HCT116 (cell line): ENCODE data around the gene VWA3B. TPM values are rescaled to one million over a fixed set of nuclear protein-coding genes. Genes with fewer than 3 reads are reported as not detected.

Experiments
- ATAC-seq: fragments of 200-7000 bp; cut with Tn5 transposase; 2 replicates; pipeline ENCODE4 v1.9.1; 2020; ENCODE audit warnings: mild to moderate bottlenecking, moderate library complexity
- BruUV-seq: library from RNA; stranded (reverse); fragments of 400-500 nt; replicated peaks from 2 replicates; lab custom pipeline; 2021; lab: Mats Ljungman, UMichigan
- CTCF ChIA-PET: fragments of 300-600 bp; sonication (Branson Sonifier 250); formaldehyde crosslinking; loops from one replicate; lab custom pipeline; 2021; ENCODE audit warnings: antibody characterized with exemption; lab: Charles Lee
- POLR2A ChIA-PET: fragments of 300-600, 350-600 bp; sonication (Branson Sonifier 250); formaldehyde crosslinking; loops from one replicate; lab custom pipeline; 2021; ENCODE audit warnings: antibody characterized with exemption; lab: Charles Lee
- RAD21 ChIA-PET, 2 experiments: fragments of 300-600 bp; sonication (Branson Sonifier 250); formaldehyde crosslinking; loops; one replicate each; lab custom pipeline; 2023; ENCODE audit warnings: low total read pairs in 2 of 2; ENCODE audit not compliant: uncharacterized antibody in 2 of 2, unreplicated experiment in 2 of 2, low non-redundant PET in 1 of 2; lab: Charles Lee
- DNase-seq: peaks from one replicate; pipeline ENCODE4 v3.0.0-alpha.2; 2010; ENCODE audit warnings: low read depth, low spot score
- H2AFZ ChIP-seq: fragments of 200-600 bp; shearing (Covaris generic), sonication (generic); 2 replicates; pipeline ENCODE4 v1.6.1; 2017; ENCODE audit warnings: low read depth, mixed run types, mixed read lengths, antibody characterized with exemption, low read length; ENCODE audit not compliant: poor library complexity, severe bottlenecking
- H3K27ac ChIP-seq: 2 replicates; pipeline ENCODE4 v1.5.1; 2012; ENCODE audit warnings: low read depth, low read length
- H3K27me3 ChIP-seq: fragments of 200-600 bp; sonication (generic); 2 replicates; pipeline ENCODE4 v1.6.1; 2016; ENCODE audit warnings: mixed run types, low read length, mixed read lengths; ENCODE audit not compliant: insufficient read depth
- H3K36me3 ChIP-seq, 2 experiments: fragments of 200-500 bp in 1 of 2; fragments of 200-600 bp in 1 of 2; sonication (Bioruptor generic) in 1 of 2; sonication (generic) in 1 of 2; 2 replicates each; pipeline versions ENCODE4 v1.5.1 to v1.6.1; 2014 to 2016; ENCODE audit warnings: low read length in 2 of 2, inconsistent platforms in 1 of 2, mixed read lengths in 1 of 2, mixed run types in 1 of 2; ENCODE audit not compliant: insufficient read depth in 2 of 2, control insufficient read depth in 1 of 2
- H3K4me1 ChIP-seq, 2 experiments: fragments of 200-600 bp in 1 of 2; sonication (generic) in 1 of 2; 2 replicates each; pipeline versions ENCODE4 v1.5.1 to v1.6.1; 2012 to 2017; ENCODE audit warnings: low read length in 2 of 2, inconsistent platforms in 1 of 2, mild to moderate bottlenecking in 1 of 2, mixed read lengths in 1 of 2, mixed run types in 1 of 2, moderate library complexity in 1 of 2; ENCODE audit not compliant: insufficient read depth in 2 of 2, control insufficient read depth in 1 of 2
- H3K4me2 ChIP-seq: fragments of 200-600 bp; sonication (generic); 2 replicates; pipeline ENCODE4 v1.6.1; 2017; ENCODE audit warnings: mixed run types, low read length, mixed read lengths
- H3K4me3 ChIP-seq, 2 experiments: fragments of 200-600 bp in 1 of 2; sonication (generic) in 1 of 2; replicated peaks in 1 of 2; 2 replicates each; pipeline ENCODE4 v1.5.1; 2011 to 2016; ENCODE audit warnings: low read length in 2 of 2, control low read depth in 1 of 2, low read depth in 1 of 2, mild to moderate bottlenecking in 1 of 2, mixed read lengths in 1 of 2, mixed run types in 1 of 2
- H3K79me2 ChIP-seq: fragments of 200-600 bp; sonication (generic); 2 replicates; pipeline ENCODE4 v1.6.1; 2017; ENCODE audit warnings: mild to moderate bottlenecking, mixed run types, low read length, moderate library complexity, mixed read lengths; ENCODE audit not compliant: insufficient read depth
- H3K9ac ChIP-seq: fragments of 200-600 bp; sonication (generic); 2 replicates; pipeline ENCODE4 v1.6.1; 2016; ENCODE audit warnings: low read length, mixed read lengths
- H3K9me2 ChIP-seq: fragments of 200-600 bp; sonication (generic), shearing (Covaris generic); 2 replicates; pipeline ENCODE4 v1.6.1; 2017; ENCODE audit warnings: mixed run types, mild to moderate bottlenecking, moderate library complexity; ENCODE audit not compliant: insufficient read depth
- H3K9me3 ChIP-seq, 2 experiments: fragments of 200-500 bp in 1 of 2; fragments of 200-600 bp in 1 of 2; sonication (Bioruptor generic) in 1 of 2; sonication (generic) in 1 of 2; 2 replicates each; pipeline ENCODE4 v1.6.1; 2014 to 2017; ENCODE audit warnings: low read length in 2 of 2, mixed read lengths in 2 of 2, inconsistent platforms in 1 of 2, low read depth in 1 of 2, mild to moderate bottlenecking in 1 of 2, mixed run types in 1 of 2, moderate library complexity in 1 of 2; ENCODE audit not compliant: control insufficient read depth in 1 of 2, insufficient read depth in 1 of 2
- H4K20me1 ChIP-seq: fragments of 200-600 bp; sonication (generic), shearing (Covaris generic); 2 replicates; pipeline ENCODE4 v1.6.1; 2017; ENCODE audit warnings: mixed run types, mild to moderate bottlenecking, moderate library complexity; ENCODE audit not compliant: insufficient read depth
- CEBPB ChIP-seq: IDR thresholded peaks from 2 replicates; pipeline ENCODE4 v1.6.1; 2012; ENCODE audit warnings: low read depth
- FOSL1 ChIP-seq: IDR thresholded peaks from 2 replicates; pipeline ENCODE4 v1.6.1; 2012; ENCODE audit warnings: low read depth
- JUND ChIP-seq: IDR thresholded peaks from 2 replicates; pipeline ENCODE4 v1.6.1; 2012
- POLR2AphosphoS5 ChIP-seq: IDR thresholded peaks from 2 replicates; pipeline ENCODE4 v1.6.1; 2011; ENCODE audit warnings: mild to moderate bottlenecking, low read depth, low read length, moderate library complexity
- SIN3A ChIP-seq: IDR thresholded peaks from 2 replicates; pipeline ENCODE4 v1.6.1; 2012; ENCODE audit warnings: low read depth
- TCF7L2 ChIP-seq: IDR thresholded peaks from 2 replicates; pipeline ENCODE4 v1.7.0; 2011; ENCODE audit warnings: borderline replicate concordance, inconsistent platforms; ENCODE audit not compliant: insufficient read depth, insufficient read length; ENCODE audit errors: extremely low read depth
- YY1 ChIP-seq: IDR thresholded peaks from 2 replicates; pipeline ENCODE4 v1.6.1; 2011; ENCODE audit warnings: low read length, low read depth, moderate library complexity, mild to moderate bottlenecking; ENCODE audit not compliant: insufficient replicate concordance; ENCODE audit errors: extremely low read depth
- intact Hi-C: fragments of 100-400 bp; cut with micrococcal nuclease; formaldehyde crosslinking; loops from 2 replicates; pipeline ENCODE4 v1.10.0; 2022
- total RNA-seq: library from RNA; stranded (reverse); gene quantifications from one replicate; pipeline ENCODE4 v1.2.1, GENCODE V29; 2021; ENCODE audit not compliant: unreplicated experiment
- TF ChIP-seq, protein P1 (sequence below): IDR thresholded peaks from 2 replicates; pipeline ENCODE4 v1.6.1; 2012; ENCODE audit warnings: low read depth

VWA3B gene
- total RNA-seq, 1 experiment from 2014 or later, result 0.47 TPM

DNA sequence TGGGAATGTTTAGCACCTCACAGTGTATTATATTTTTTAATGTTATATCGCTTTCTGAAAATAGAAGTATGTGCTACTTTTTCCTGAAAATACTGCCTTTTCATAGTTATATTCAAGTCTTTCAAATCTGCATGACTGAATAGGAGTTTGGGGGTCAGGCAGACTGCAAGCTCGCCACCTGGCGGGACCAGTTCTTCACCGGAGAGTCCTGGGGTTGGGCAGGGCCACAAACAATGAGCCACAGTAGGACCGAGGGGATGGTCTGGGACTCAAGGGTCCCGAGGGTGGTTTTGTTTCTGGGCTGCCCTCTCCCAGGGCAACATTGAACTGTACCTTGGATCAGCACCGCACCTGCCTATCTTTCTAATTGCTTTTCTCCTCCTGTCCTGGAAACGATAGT, 70.6 kb downstream of the VWA3B start (continued):
- TF ChIP-seq, protein P1, sequence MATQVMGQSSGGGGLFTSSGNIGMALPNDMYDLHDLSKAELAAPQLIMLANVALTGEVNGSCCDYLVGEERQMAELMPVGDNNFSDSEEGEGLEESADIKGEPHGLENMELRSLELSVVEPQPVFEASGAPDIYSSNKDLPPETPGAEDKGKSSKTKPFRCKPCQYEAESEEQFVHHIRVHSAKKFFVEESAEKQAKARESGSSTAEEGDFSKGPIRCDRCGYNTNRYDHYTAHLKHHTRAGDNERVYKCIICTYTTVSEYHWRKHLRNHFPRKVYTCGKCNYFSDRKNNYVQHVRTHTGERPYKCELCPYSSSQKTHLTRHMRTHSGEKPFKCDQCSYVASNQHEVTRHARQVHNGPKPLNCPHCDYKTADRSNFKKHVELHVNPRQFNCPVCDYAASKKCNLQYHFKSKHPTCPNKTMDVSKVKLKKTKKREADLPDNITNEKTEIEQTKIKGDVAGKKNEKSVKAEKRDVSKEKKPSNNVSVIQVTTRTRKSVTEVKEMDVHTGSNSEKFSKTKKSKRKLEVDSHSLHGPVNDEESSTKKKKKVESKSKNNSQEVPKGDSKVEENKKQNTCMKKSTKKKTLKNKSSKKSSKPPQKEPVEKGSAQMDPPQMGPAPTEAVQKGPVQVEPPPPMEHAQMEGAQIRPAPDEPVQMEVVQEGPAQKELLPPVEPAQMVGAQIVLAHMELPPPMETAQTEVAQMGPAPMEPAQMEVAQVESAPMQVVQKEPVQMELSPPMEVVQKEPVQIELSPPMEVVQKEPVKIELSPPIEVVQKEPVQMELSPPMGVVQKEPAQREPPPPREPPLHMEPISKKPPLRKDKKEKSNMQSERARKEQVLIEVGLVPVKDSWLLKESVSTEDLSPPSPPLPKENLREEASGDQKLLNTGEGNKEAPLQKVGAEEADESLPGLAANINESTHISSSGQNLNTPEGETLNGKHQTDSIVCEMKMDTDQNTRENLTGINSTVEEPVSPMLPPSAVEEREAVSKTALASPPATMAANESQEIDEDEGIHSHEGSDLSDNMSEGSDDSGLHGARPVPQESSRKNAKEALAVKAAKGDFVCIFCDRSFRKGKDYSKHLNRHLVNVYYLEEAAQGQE, result no peak

DNA sequence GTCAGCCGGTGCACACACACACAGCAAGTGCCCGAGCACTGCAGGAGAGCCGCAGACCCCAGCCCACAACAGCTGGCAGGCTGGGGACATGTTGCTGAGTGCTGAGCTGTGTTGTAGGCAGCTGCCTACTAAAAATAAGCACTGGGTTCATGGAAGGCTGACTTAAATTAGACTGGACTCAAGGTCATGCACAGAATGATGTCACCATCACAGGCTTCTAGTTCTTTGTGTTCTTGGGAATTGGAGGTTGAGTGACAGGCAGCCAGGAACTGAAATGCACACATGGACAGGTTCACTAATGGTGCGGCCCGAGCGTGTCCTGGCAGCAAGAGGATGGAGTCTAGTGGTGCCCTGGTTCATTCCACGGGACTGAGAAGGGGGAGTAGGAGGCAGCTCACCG, 71.3 kb downstream of the VWA3B start:
- RAD21 ChIA-PET, result no interaction called here
- H3K9ac ChIP-seq, result no peak overlapping the region
- H2AFZ ChIP-seq, result no peak overlapping the region

More for the DNA sequence above, 71.3 kb downstream of the VWA3B start:
- no TSS peak for BruUV-seq
- DNase-seq (no peak), ATAC-seq (no peak)
- Histone ChIP-seq H3K27ac (no peak overlapping the region), H3K4me3 (no peak overlapping the region), H3K4me1 (no peaks in the 10 kb centered on the region), H3K9me3 (no peaks in the 10 kb centered on the region), H3K79me2 (no peaks in the 10 kb centered on the region), H3K9me2 (no peaks in the 10 kb centered on the region), H3K27me3 (no peaks in the 10 kb centered on the region), H4K20me1 (no peaks in the 10 kb centered on the region), H3K36me3 (no peaks in the 10 kb centered on the region), H3K4me2 (no peak overlapping the region)
- intact Hi-C loops, result no loop called here
- no peak for TF ChIP-seq FOSL1
- TF ChIP-seq YY1, result no peak
- TF ChIP-seq SIN3A, result no peak
- no peak for TF ChIP-seq CEBPB
- TF ChIP-seq, protein P1, result no peak
- no peak for TF ChIP-seq JUND
- no peak for TF ChIP-seq POLR2AphosphoS5
- no peak for TF ChIP-seq TCF7L2
- ChIA-PET POLR2A (no interaction called here), CTCF (no interaction called here)
